Hematopoietic multipotent progenitor cell treated with erythropoietin and hydrocortisone succinate and interleukin-3 and kit ligand, for 4 days (in vitro differentiated cells): Measurements from ENCODE around the gene LRRC3.
A peak's percentile ranks its signal among the peaks of the same experiment; 100 is the strongest.

Experiments used
- DNase-seq: peaks from one replicate; pipeline ENCODE4 v3.0.0-alpha.2; 2015

Gene LRRC3

GRCh38 chr21:44424608-44425306 is 30.6 kb upstream of the LRRC3 start:
- no peak for DNase-seq

GRCh38 chr21:44425307-44425894 is 29.9 kb upstream of the LRRC3 start:
- peak; percentile 9 for DNase-seq

DNA sequence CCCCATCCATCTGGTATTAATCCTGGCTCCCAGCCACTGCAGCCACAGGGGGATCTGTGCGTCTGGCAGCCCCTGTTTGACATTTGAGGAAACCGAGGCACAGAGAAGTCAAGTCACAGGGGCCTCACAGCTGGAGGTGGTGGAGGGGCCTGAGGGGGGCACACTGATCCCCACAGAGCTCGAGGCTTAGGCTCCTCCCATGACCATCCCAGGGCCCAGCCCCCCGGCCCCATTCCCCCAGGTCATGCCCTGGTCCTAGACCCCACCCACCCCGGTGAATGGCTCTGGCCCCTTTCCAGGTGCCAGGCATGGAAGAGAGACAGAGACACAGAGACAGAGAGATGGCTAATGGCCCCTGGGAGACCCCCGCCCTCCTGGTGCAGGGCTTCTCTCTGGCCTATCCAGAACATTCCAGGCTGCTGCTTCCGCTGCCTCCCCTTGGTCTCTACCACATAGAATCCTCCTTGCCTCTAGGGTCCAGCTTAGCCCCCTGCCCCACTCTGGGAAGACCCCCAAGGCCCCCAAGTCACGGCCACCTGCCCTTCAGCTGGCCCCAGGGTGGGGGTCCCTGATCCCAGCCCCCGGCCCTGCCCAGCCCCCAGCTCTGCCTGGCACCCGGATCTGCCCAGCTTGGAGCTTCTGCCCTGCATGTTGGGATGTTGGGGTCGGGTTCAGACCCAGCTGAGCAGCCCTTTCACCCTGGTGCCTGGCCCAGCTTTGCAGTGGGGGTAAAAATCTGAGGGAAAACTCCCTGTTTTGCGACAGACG is 29.2 kb upstream of the LRRC3 start:
- DNase-seq = no peak

DNA sequence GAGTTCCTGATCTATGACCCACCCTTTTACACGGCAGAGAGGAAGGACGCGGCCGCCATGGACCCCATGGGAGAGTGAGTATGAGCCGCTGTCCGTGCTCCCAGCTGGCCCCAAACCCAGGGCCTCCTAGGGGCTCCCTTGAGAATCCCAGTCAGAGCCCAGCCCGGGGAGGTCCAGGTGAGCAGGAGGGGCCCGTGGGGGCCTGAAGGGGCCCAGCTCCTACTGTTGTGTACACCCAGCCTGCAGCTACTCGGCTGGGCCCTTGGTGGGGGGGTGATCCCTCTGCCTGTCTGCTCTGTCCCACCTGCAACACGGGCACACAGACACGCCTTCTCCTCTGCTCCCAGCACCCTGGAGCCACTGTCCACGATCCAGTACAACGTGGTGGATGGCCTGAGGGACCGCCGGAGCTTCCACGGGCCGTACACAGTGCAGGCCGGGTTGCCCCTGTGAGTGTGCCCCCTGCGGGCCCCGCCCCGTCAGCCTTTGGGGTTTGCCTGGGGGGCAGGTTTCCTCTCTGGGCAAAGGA is 28.6 kb upstream of the LRRC3 start:
- no peak for DNase-seq

DNA sequence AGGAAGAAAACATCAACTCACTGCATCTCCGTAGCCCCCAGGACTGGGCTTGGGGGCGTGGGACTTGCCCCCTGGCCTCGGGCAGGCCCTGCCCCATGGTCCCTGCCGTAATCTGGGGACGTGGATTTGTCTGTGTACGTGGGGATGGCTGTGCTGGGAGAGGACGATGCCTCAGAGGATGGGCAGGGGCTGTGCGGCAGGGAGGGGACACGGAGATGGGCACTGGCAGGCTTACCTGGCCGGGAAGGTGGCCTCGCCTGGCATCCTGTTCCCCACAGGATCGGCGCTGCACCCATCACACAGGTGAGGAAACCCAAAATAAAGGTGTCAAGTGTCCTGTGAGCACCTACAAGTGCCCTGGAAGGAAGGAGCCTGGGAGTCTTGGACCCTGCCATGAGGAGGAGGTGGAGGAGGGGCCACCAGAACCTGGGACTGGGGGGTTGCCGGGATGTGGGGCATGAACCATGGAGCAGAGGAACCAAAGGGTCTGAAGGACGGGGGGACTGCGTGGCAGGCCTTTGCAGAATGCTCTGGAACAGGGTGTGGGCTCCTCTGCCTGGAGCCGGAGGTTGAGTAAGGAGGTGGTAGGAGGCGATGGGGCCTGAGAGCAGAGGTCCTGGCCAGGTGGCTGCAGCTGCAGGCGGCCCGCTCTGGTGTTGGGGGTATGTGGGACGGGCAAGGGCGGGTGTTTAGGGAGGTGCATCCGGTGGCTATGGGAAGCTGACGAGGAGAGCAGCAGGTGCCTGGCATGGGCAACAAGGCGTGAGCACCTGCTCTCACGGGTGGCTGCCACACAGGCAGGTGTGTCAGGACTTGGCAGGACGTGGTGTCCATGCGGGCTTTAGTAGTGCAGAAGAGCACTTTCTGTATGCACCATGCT is 27.8 kb upstream of the LRRC3 start:
- DNase-seq = no peak

GRCh38 chr21:44428281-44428960 is 26.9 kb upstream of the LRRC3 start:
- peak; percentile 65 for DNase-seq

DNA sequence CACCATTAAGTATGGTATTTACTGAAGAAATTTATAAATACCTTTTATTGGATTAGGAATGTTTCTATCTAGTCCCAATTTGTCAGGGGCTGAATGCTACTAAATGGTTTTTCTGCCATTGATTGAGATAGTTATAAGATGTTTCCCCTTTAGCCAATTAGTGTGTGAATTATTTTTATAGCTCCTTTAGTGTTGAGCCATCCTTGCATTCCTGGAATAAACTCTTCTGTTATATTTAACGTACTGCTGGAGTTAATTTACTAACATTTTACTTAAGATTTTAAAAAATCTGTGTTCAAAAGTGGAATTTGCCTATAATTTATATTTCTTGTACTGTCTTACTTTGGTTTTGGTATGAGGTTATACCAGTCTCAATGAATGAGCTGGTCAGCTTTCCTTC is 25.4 kb upstream of the LRRC3 start:
- no peak for DNase-seq

DNA sequence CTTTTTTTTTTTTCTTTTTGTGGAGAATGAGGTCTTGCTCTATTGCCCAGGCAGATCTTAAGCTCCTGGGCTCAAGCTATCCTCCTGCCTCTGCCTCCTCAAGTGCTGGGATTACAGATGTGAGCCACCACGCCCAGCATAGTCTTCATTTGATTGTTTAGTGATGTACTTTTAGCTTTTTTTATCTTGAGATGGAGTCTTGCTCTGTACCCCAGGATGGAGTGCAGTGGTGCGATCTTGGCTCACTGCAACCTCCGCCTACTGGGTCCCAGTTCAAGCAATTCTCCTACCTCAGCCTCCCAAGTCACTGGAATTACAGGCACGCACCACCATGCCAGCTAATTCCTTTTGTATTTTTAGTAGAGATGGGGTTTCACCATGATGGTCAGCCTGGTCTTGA is 24.0 kb upstream of the LRRC3 start:
- no peak for DNase-seq

DNA sequence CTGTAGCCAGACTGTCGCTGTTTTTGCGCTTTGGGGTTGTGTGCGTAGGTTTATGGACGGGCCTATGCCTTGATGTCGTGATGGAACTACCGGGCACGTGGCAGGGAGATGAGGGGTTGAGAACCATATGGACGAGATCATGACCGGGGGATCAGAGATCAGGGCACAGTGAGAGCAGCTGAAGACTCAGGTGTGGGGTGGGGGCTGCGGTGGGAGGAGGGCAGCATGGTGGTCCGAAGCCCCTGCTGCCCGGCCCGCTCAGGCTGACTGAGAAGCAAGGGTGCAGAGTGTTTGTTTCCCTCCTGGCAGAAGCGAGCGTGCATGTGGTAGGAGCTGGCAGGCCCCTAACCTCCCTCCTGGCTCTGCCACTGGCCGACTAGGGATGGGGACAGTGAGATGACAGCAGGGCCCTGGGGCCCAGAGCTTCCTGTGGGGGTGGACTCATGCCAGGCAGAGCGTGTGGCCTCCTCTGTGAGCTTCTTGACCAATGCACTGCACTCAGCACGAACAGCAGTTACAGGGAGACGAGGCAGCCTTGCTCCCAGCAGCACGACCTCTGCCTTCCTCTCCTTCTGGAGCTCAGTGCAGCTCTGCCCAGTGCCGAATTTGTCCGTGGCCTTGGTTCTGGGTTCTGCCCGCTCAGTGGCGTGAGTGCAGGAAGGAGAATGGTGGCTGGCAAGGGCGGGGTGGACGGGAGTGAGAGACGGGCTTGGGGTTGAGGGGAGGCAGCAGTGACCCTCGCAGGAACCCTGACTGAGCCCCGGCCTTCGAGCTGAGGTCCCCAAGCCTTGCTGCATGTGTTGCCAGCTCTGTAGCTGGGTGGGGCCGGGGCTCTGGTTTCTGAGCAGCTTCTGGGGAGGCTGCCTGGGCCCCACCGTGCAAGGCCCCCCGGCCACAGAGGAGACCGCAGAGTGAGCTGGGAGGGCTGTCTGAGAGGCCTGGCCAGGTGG is 22.2 kb upstream of the LRRC3 start:
- DNase-seq = no peak

- DNase-seq = no peak
These were observed 21.3 kb upstream of the LRRC3 start for GRCh38 chr21:44433791-44434567.

DNA sequence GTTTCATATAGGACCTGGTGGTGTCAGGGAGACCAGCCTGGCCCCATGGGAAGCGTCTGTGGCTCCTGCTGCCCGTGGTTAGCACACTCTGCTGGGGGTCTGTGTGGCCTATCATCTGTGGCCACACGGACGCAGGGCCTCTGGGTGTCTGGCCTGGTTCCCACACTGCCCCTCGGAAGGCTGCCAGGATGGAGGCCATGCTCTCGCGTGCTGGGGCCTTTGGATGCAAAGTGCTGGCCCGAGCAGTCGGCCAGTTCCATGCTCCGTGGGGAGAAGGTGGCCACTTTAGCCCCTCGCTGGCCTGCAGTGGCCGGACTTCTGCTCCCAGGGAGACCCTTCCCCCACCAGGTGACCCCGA is 20.8 kb upstream of the LRRC3 start:
- no peak for DNase-seq

- no peak for DNase-seq
These were observed 20.2 kb upstream of the LRRC3 start for GRCh38 chr21:44434936-44435635.

GRCh38 chr21:44436111-44436611 is 19.1 kb upstream of the LRRC3 start:
- DNase-seq = no peak

DNA sequence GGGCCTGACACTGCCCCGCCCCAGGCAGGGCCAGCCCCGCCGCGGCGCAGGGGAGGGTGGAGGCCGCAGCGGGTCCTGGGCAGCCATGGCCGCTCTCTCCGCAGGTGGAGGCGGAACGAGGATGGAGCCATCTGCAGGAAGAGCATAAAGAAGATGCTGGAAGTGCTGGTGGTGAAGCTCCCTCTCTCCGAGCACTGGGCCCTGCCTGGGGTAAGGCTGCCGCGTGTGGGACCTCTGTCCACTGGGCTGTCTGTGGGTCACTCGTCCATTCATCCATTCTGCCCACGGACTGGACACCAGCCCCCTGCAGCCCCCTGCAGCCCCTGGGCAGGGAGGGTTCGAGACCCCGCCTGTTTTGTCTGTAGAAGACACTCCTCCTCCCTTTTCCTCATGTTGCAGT is 18.4 kb upstream of the LRRC3 start:
- no peak for DNase-seq

DNA sequence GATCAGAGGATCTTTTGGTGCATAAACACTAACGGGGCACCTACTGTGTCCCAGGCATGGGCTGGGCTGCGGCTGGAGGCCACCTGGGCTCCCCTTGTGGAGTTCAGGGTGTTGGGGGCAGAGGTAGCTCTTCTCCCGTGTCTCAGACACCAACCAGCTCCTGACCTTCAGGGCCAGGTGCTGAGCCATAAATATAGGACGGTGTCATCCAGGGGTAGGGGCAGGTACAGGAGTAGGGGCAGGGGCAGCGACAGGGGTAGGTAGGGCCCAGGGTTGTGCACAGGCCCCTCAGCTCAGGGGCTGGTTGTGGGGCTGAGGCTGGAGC is 18.0 kb upstream of the LRRC3 start:
- DNase-seq = no peak

DNA sequence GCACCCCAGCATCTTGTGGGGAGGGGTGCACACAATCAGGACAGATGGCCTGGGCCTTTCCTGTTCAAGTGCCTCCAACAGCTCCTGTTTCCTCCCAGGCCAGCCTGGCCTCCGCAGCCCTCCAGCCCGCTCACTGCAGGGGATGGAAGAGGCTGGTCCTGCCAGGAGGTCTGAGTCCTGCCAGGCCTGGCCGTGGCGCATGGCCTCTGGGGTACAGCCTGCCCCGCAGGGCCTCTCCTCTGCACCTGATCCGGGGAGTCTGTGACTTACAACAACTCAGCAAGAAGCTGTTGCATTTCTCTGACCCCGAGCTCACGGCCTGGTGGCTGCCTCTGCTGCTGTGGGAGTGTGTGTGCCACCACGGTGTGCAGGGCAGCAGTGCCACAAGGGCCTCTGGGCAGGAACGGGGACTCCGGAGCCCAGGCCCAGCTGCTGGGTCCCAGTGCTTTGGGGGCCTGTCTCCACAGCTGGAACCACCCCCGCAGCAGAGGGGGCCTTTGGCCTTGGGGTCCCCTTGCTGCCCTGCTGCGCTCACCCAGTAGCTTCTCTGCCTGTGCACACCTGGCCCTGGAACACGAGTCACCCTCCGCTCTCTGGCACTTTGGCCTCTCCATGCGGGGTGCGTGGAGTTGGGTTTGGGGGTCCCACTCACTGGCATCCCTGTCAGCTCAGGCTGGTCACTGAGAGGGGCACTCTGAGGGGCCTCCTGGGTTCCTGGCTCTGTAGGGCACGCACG is 17.4 kb upstream of the LRRC3 start:
- no peak for DNase-seq

DNA sequence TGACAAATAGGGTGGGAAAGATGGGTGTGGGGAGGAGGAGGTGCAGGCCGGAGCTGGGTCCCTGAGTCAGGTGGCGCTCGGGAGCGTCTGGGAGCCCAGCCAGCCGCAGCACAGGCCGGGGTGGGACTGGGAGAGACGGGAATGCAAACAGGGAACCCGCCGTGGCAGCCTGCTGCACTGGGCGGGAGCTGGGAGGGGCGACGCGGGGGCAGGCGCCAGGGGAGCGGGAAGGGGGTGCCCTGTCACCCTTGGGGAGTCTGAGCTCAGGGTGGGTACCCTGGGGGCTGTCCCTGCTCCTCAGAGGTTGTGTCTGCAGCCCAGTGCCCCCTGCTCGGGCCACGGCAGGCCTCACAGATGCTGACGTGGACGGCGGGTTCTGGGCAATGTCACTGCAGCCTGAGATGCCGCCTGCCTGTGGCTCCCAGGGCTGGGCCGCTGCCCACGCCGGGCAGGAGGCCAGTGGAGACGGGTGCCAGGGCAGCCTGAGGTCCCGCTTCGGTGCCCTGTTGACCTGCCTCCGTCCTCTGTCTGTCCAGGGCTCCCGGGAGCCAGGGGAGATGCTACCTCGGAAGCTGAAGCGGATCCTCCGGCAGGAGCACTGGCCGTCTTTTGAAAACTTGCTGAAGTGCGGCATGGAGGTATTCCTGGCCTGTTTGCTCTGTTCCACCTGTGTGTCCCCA is 16.6 kb upstream of the LRRC3 start:
- no peak for DNase-seq

- DNase-seq = no peak
These were observed 16.1 kb upstream of the LRRC3 start for GRCh38 chr21:44439211-44439600.
